ENCODE measurements around the gene MISP3.

The MISP3 gene

GRCh38 chr19:14059093-14059480, 13.5 kb upstream of the MISP3 start:
- no peak for DNase-seq (ENCODE audit: extremely low read depth, low read depth)
- TF ChIP-seq CTCF (IDR thresholded peaks at IDR 0.05; ENCODE audit: low read depth, low read length, missing control alignments): peak; percentile 82
- no peak overlapping the region for H3K4me3 ChIP-seq (replicated peaks; ENCODE audit: low read depth, low read length)

- no peak for DNase-seq (ENCODE audit: extremely low read depth, low read depth)
- TF ChIP-seq CTCF (IDR thresholded peaks at IDR 0.05; ENCODE audit: low read depth, low read length, missing control alignments): no peak
- no peak overlapping the region for H3K4me3 ChIP-seq (replicated peaks; ENCODE audit: low read depth, low read length)
These were observed 12.9 kb upstream of the MISP3 start for GRCh38 chr19:14059652-14060155.

GRCh38 chr19:14061081-14061749, 11.4 kb upstream of the MISP3 start:
- no peak overlapping the region for H3K4me3 ChIP-seq (replicated peaks; ENCODE audit: low read depth, low read length)
- DNase-seq (ENCODE audit: extremely low read depth, low read depth): no peak
- TF ChIP-seq CTCF (IDR thresholded peaks at IDR 0.05; ENCODE audit: low read depth, low read length, missing control alignments): no peak

GRCh38 chr19:14061751-14062557, 10.6 kb upstream of the MISP3 start, which contains the start of gene PALM3:
Gene PALM3, minus strand, starts transcription at chr19:14062076. Its CDS starts 96 bp downstream, at chr19:14061980.
- DNase-seq (ENCODE audit: extremely low read depth, low read depth): no peak
- no peak within 1 kb of the TSS for H3K4me3 ChIP-seq (replicated peaks; ENCODE audit: low read depth, low read length)
- TF ChIP-seq CTCF (IDR thresholded peaks at IDR 0.05; ENCODE audit: low read depth, low read length, missing control alignments): no peak

GRCh38 chr19:14062558-14062855, 10.1 kb upstream of the MISP3 start:
- TF ChIP-seq CTCF (IDR thresholded peaks at IDR 0.05; ENCODE audit: low read depth, low read length, missing control alignments): no peak
- no peak for DNase-seq (ENCODE audit: extremely low read depth, low read depth)
- H3K4me3 ChIP-seq (replicated peaks; ENCODE audit: low read depth, low read length): no peak overlapping the region

GRCh38 chr19:14063105-14063504, 9.5 kb upstream of the MISP3 start:
- DNase-seq (ENCODE audit: extremely low read depth, low read depth): no peak
- no peak for TF ChIP-seq CTCF (IDR thresholded peaks at IDR 0.05; ENCODE audit: low read depth, low read length, missing control alignments)
- H3K4me3 ChIP-seq (replicated peaks; ENCODE audit: low read depth, low read length): no peak overlapping the region
